HG03460 (cell line): ENCODE measurements around the gene TRABD2A.
A peak's percentile ranks its signal among the peaks of the same experiment; 100 is the strongest.
"Not testable (repeated sequence)": the region's sequence is repeated elsewhere in the genome, so short reads cannot be mapped to it uniquely, and the experiment has no call there.

Source experiments
- ATAC-seq: cut with Tn5 transposase; IDR thresholded peaks from one replicate; pipeline ENCODE4 v1.9.1; 2021; ENCODE audit not compliant: unreplicated experiment

Gene TRABD2A

GRCh38 chr2:84781942-84782716 is 98.8 kb downstream of the TRABD2A start:
- ATAC-seq, result peak; percentile 77

- no peak for ATAC-seq
Measured at GRCh38 chr2:84779781-84780180, 101.1 kb downstream of the TRABD2A start.

GRCh38 chr2:84778911-84779690 is 101.8 kb downstream of the TRABD2A start:
- no peak for ATAC-seq

DNA sequence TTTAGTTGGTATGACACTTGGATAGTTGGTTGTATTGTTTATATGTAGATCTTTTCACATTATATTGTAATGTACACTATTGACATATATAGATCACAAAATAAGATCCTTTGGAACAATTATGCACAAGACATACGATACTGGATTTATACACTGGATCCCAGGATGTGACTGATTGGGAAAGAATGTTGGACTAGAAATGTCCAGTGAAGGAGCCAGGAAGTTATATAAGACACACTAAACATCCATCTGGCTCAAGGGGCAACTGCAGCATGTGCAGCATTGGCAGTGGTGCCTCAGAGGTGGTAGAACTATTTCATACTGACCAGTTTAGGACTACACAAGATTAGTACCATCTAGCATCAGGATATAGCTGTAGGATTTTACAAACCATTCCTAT is 104.9 kb downstream of the TRABD2A start:
- no peak for ATAC-seq

- not testable (repeated sequence) for ATAC-seq
Measured at GRCh38 chr2:84773562-84773961, 107.3 kb downstream of the TRABD2A start.
